SK-N-SH (cell line): Measurements from ENCODE around the gene MGAT4A. TPM values are rescaled to one million over a fixed set of nuclear protein-coding genes. Genes with fewer than 3 reads are reported as not detected.
"Not testable (repeated sequence)": the region's sequence is repeated elsewhere in the genome, so short reads cannot be mapped to it uniquely, and the experiment has no call there.

Experiments
- CTCF ChIA-PET: fragments of 300-600, 350-600 bp; formaldehyde crosslinking; extraction: SDS; loops from one replicate; lab custom pipeline; 2021; lab: Yijun Ruan, JAX
- POLR2A ChIA-PET: fragments of 350-600 bp; sonication (Branson Sonifier 250); formaldehyde crosslinking; extraction: SDS; loops from one replicate; lab custom pipeline; 2020; ENCODE audit warnings: antibody characterized with exemption, inconsistent platforms; lab: Yijun Ruan, JAX
- DNase-seq: peaks from one replicate; pipeline ENCODE4 v3.0.0; 2012
- H2AFZ ChIP-seq: fragments of 200-600 bp; sonication (generic); 2 replicates; pipeline ENCODE4 v1.8.1; 2016; ENCODE audit warnings: antibody characterized with exemption, mild to moderate bottlenecking, low read depth
- H3F3A ChIP-seq: fragments of 200-600 bp; sonication (generic); replicated peaks from 2 replicates; pipeline ENCODE3; 2016; ENCODE audit warnings: antibody characterized with exemption, mild to moderate bottlenecking; ENCODE audit not compliant: insufficient read depth
- H3K27ac ChIP-seq, 2 experiments: fragments of 200-500 bp in 1 of 2; fragments of 200-600 bp in 1 of 2; sonication (Bioruptor generic) in 1 of 2; sonication (generic), shearing (Covaris generic) in 1 of 2; 2 replicates each; pipeline versions ENCODE4 v1.5.1 to v1.6.1; 2014 to 2016; ENCODE audit warnings: low read depth in 2 of 2, inconsistent platforms in 1 of 2, low read length in 1 of 2, mild to moderate bottlenecking in 1 of 2, mixed read lengths in 1 of 2
- H3K27me3 ChIP-seq: fragments of 200-600 bp; sonication (generic), shearing (Covaris generic); 2 replicates; pipeline ENCODE4 v1.6.1; 2016; ENCODE audit warnings: mixed run types; ENCODE audit not compliant: insufficient read depth
- H3K36me3 ChIP-seq, 2 experiments: fragments of 200-500 bp in 1 of 2; fragments of 200-600 bp in 1 of 2; sonication (Bioruptor generic) in 1 of 2; sonication (generic) in 1 of 2; replicated peaks in 1 of 2; 2 replicates each; pipeline versions ENCODE3 to v1.5.1; 2014 to 2016; ENCODE audit warnings: low read length in 1 of 2, mild to moderate bottlenecking in 1 of 2; ENCODE audit not compliant: insufficient read depth in 2 of 2, control insufficient read depth in 1 of 2
- H3K4me1 ChIP-seq, 2 experiments: fragments of 200-500 bp in 1 of 2; fragments of 200-600 bp in 1 of 2; sonication (Bioruptor generic) in 1 of 2; sonication (generic), shearing (Covaris generic) in 1 of 2; 2 replicates each; pipeline versions ENCODE4 v1.5.1 to v1.6.1; 2014 to 2016; ENCODE audit warnings: low read depth in 1 of 2, low read length in 1 of 2, mixed run types in 1 of 2; ENCODE audit not compliant: insufficient read depth in 2 of 2, control insufficient read depth in 1 of 2
- H3K4me2 ChIP-seq: fragments of 200-600 bp; sonication (generic), shearing (Covaris generic); 2 replicates; pipeline ENCODE4 v1.6.1; 2017; ENCODE audit warnings: mixed run types
- H3K4me3 ChIP-seq, 2 experiments: fragments of 200-500 bp in 1 of 2; fragments of 200-600 bp in 1 of 2; sonication (Bioruptor generic) in 1 of 2; sonication (generic), shearing (Covaris generic) in 1 of 2; 2 replicates each; pipeline versions ENCODE4 v1.5.1 to v1.8.1; 2014 to 2016; ENCODE audit warnings: low read depth in 2 of 2, inconsistent platforms in 1 of 2, low read length in 1 of 2, mild to moderate bottlenecking in 1 of 2, mixed read lengths in 1 of 2, moderate library complexity in 1 of 2
- H3K79me2 ChIP-seq: fragments of 200-600 bp; sonication (generic); 2 replicates; pipeline ENCODE4 v1.8.1; 2017; ENCODE audit warnings: mild to moderate bottlenecking; ENCODE audit not compliant: insufficient read depth
- H3K9ac ChIP-seq: fragments of 200-600 bp; sonication (generic); 2 replicates; pipeline ENCODE4 v1.6.1; 2017; ENCODE audit warnings: mixed run types
- H3K9me2 ChIP-seq: fragments of 200-600 bp; sonication (generic); 2 replicates; pipeline ENCODE4 v1.6.1; 2017; ENCODE audit warnings: mixed run types
- H3K9me3 ChIP-seq: fragments of 200-600 bp; sonication (generic); 2 replicates; pipeline ENCODE4 v1.6.1; 2017; ENCODE audit warnings: mixed run types, mild to moderate bottlenecking, moderate library complexity
- H4K20me1 ChIP-seq: fragments of 200-600 bp; sonication (generic); 2 replicates; pipeline ENCODE4 v1.6.1; 2017; ENCODE audit warnings: mild to moderate bottlenecking, mixed run types; ENCODE audit not compliant: insufficient read depth
- EZH2phosphoT487 ChIP-seq: fragments of 200-600 bp; sonication (generic); IDR thresholded peaks from 2 replicates; pipeline ENCODE4 v1.6.1; 2017; ENCODE audit warnings: low read depth, mixed run types, mild to moderate bottlenecking, antibody characterized with exemption, moderate library complexity, borderline replicate concordance
- GABPA ChIP-seq: IDR thresholded peaks from 2 replicates; pipeline ENCODE4 v1.4.0; 2012; ENCODE audit warnings: low read depth, mild to moderate bottlenecking
- GATA2 ChIP-seq: sonication (generic); formaldehyde crosslinking; IDR thresholded peaks from 2 replicates; pipeline ENCODE4 v1.5.0; 2020; ENCODE audit warnings: mild to moderate bottlenecking, missing genetic modification reagents
- JUND ChIP-seq: IDR thresholded peaks from 2 replicates; pipeline ENCODE4 v1.4.0; 2012
- MXI1 ChIP-seq: IDR thresholded peaks from 2 replicates; pipeline ENCODE4 v1.6.1; 2012; ENCODE audit warnings: mild to moderate bottlenecking, low read depth, low read length, improper control_type of control experiment
- POLR2AphosphoS5 ChIP-seq: IDR thresholded peaks from 2 replicates; pipeline ENCODE4 v1.6.1; 2012; ENCODE audit warnings: low read depth, low read length
- RAD21 ChIP-seq: IDR thresholded peaks from 2 replicates; pipeline ENCODE4 v1.6.1; 2012; ENCODE audit warnings: mild to moderate bottlenecking, low read length
- RFX5 ChIP-seq: IDR thresholded peaks from 2 replicates; pipeline ENCODE4 v1.6.1; 2012; ENCODE audit warnings: mild to moderate bottlenecking, improper control_type of control experiment, low read length
- RXRA ChIP-seq: IDR thresholded peaks from 2 replicates; pipeline ENCODE4 v1.4.0; 2012; ENCODE audit warnings: low read depth, mild to moderate bottlenecking, borderline replicate concordance
- TAF1 ChIP-seq: IDR thresholded peaks from 2 replicates; pipeline ENCODE4 v1.6.1; 2012; ENCODE audit warnings: low read depth, mild to moderate bottlenecking, low read length, moderate library complexity, borderline replicate concordance
- WGBS: methylation state at CpG from one replicate; pipeline ENCODE4 v1.1.6; 2017; ENCODE audit warnings: low lambda C conversion rate; 5-methylcytosine and 5-hydroxymethylcytosine counted together
- polyA plus RNA-seq, 3 experiments: library from polyadenylated mRNA; depleted of rRNA; stranded (reverse); fragments of >200 nt; gene quantifications; 2 replicates each; pipeline ENCODE4 v1.2.3, GENCODE V29; 2012
- TF ChIP-seq, protein P1 (sequence below): fragments of 150-350 bp; IDR thresholded peaks from 2 replicates; pipeline ENCODE4 v1.6.1; 2017; ENCODE audit warnings: antibody characterized with exemption, low read length, low read depth, borderline replicate concordance
- TF ChIP-seq, protein P2 (sequence below): IDR thresholded peaks from 2 replicates; pipeline ENCODE4 v1.4.0; 2012; ENCODE audit warnings: low read depth

Gene MGAT4A
- polyA plus RNA-seq, 1 of the 3 experiments (the other 2 are of a cell fraction) = 0.07 TPM

DNA sequence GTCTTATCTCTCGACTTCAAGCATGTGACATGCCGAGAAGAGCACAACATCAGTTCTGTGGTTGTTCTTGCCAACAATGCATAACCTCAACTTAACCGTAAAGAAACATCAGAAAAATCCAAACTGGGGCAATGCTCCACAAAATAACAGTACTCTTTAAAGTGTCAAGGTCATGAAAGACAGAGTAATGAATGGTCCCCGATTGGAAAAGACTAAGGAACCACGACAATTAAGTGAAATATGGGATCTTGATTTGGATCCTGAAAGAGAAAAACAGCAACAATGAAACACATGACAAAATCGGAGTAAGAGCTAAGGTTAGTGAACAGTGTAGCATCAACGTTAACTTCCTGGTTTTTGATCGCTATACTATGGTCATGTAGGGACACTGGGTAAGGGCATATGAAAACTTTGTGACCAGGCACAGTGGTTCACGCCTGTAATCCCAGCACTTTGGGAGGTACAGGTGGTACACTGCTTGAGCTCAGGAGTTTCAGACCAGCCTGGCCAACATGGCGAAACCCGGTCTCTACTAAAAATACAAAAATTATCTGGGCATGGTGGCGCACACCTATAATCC lies 67.3 kb downstream of the MGAT4A start:
- no peaks in the 10 kb centered on the region for H3K4me1 ChIP-seq
- H4K20me1 ChIP-seq = no peaks in the 10 kb centered on the region
- ChIA-PET CTCF (interaction anchor here (0.9 to 2.0 kb wide), 2 partner anchors 10 to 14 kb away, joined by 3 to 11 read pairs; no protein-coding TSS in a partner anchor), POLR2A (no interaction called here)
- H3K36me3 ChIP-seq = no peaks in the 10 kb centered on the region
- no peaks in the 10 kb centered on the region for H3K9me3 ChIP-seq
- H3K4me3 ChIP-seq = no peak overlapping the region
- H3K79me2 ChIP-seq = no peaks in the 10 kb centered on the region
- no peaks in the 10 kb centered on the region for H3F3A ChIP-seq
- H2AFZ ChIP-seq = no peak overlapping the region
- H3K27me3 ChIP-seq = no peaks in the 10 kb centered on the region
- H3K27ac ChIP-seq = no peak overlapping the region
- WGBS = 66% methylated on average over 11 of the region's 12 CpGs
- no peak overlapping the region for H3K9ac ChIP-seq
- DNase-seq = no peak
- no peak for TF ChIP-seq JUND
- no peak overlapping the region for H3K4me2 ChIP-seq
- no peaks in the 10 kb centered on the region for H3K9me2 ChIP-seq

DNA sequence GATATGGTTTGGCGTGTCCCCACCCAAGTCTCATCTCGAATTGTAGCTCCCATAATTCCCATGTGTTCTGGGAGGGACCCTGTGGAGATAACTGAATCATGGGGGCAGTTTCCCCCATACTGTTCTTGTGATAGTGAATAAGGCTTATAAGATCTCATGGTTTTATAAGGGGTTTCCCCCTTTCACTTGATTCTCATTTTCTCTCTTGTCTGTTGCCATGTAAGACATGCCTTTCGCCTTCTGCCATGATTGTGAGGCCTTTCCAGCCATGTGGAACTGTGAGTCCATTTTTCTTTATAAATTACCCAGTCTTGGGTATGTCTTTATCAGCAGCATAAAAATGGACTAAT lies 71.5 kb downstream of the MGAT4A start:
- H3K79me2 ChIP-seq, H3K9me3 ChIP-seq, H3K27me3 ChIP-seq, H3K9me2 ChIP-seq, H3K4me1 ChIP-seq, H3K27ac ChIP-seq, H3K4me3 ChIP-seq, POLR2A ChIA-PET, H2AFZ ChIP-seq, H3K9ac ChIP-seq, H3F3A ChIP-seq, H3K4me2 ChIP-seq, DNase-seq, H3K36me3 ChIP-seq, H4K20me1 ChIP-seq: not testable (repeated sequence)
- CTCF ChIA-PET = interaction anchor here (1.4 to 3.9 kb wide), 2 partner anchors 10 to 178 kb away, joined by 4 to 15 read pairs; no protein-coding TSS in a partner anchor
- 35% methylated on average over 3 of the region's 3 CpGs for WGBS

DNA sequence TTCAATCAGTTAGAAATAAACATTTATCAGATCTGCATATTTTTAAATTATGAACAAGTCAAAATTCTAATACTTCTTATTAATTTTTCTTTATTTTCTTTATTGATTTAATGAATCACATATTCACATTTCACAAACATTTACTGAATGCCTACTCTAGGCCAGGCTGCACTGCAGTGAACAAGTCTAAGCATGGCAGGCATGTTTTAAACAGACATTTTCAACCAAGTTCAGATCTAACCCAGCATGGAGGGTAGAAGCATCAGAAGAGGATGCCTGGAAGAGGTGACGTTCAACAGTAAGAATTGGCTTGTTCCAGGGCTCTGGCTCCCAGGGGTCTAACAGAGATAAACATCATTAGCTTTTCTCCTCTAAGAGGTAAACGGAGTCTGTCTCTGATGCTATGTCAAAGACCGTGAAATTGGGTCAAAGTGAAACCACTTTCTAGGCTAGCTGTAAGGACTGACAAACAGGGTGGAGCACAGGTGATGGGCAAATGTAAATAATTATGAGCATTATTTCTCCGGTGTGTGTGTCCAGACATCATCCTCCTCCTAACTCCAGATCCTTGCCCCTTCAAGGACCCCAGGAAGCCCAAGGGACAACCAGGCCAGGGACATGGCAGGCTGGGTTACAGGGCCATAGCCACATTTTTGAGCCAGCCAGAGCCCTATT lies 72.0 kb downstream of the MGAT4A start:
- no peak overlapping the region for H3K4me3 ChIP-seq
- H3K9ac ChIP-seq = no peak overlapping the region
- CTCF ChIA-PET = interaction anchor here (1.4 to 3.9 kb wide), 2 partner anchors 10 to 179 kb away, joined by 4 to 15 read pairs; no protein-coding TSS in a partner anchor
- no peak overlapping the region for H3K4me2 ChIP-seq
- no peaks in the 10 kb centered on the region for H3K79me2 ChIP-seq
- H3K9me2 ChIP-seq = no peaks in the 10 kb centered on the region
- TF ChIP-seq MXI1 (no peak), RXRA (no peak), EZH2phosphoT487 (no peak), JUND (no peak), TAF1 (no peak), GABPA (no peak), RAD21 (no peak), RFX5 (no peak), GATA2 (CRISPR knock-in tag) (no peak), POLR2AphosphoS5 (no peak)
- TF ChIP-seq, protein P1, sequence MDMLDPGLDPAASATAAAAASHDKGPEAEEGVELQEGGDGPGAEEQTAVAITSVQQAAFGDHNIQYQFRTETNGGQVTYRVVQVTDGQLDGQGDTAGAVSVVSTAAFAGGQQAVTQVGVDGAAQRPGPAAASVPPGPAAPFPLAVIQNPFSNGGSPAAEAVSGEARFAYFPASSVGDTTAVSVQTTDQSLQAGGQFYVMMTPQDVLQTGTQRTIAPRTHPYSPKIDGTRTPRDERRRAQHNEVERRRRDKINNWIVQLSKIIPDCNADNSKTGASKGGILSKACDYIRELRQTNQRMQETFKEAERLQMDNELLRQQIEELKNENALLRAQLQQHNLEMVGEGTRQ = no peak
- TF ChIP-seq, protein P2, sequence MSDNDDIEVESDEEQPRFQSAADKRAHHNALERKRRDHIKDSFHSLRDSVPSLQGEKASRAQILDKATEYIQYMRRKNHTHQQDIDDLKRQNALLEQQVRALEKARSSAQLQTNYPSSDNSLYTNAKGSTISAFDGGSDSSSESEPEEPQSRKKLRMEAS = no peak
- TF ChIP-seq, all 33 proteins: peak for 0
- POLR2A ChIA-PET = no interaction called here
- Histone ChIP-seq H3K27me3 (no peaks in the 10 kb centered on the region), H3F3A (no peaks in the 10 kb centered on the region), H3K4me1 (no peaks in the 10 kb centered on the region; a peak in 1 of 4 replicates), H4K20me1 (no peaks in the 10 kb centered on the region), H2AFZ (no peak overlapping the region), H3K27ac (no peak overlapping the region), H3K36me3 (no peaks in the 10 kb centered on the region), H3K9me3 (no peaks in the 10 kb centered on the region)
- WGBS = 64% methylated on average over 4 of the region's 4 CpGs
- no peak for DNase-seq
